ENCODE measurements around the gene PDAP1. TPM values are rescaled to one million over a fixed set of nuclear protein-coding genes. Genes with fewer than 3 reads are reported as not detected.

Gene PDAP1, protein sequence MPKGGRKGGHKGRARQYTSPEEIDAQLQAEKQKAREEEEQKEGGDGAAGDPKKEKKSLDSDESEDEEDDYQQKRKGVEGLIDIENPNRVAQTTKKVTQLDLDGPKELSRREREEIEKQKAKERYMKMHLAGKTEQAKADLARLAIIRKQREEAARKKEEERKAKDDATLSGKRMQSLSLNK
- polyA plus RNA-seq (2011; rRNA removed) (45.5 and 62.0 TPM in 2 replicates), polyA minus RNA-seq (2011; rRNA and poly(A)+ RNA removed) (13.5 and 17.3 TPM in 2 replicates)

DNA sequence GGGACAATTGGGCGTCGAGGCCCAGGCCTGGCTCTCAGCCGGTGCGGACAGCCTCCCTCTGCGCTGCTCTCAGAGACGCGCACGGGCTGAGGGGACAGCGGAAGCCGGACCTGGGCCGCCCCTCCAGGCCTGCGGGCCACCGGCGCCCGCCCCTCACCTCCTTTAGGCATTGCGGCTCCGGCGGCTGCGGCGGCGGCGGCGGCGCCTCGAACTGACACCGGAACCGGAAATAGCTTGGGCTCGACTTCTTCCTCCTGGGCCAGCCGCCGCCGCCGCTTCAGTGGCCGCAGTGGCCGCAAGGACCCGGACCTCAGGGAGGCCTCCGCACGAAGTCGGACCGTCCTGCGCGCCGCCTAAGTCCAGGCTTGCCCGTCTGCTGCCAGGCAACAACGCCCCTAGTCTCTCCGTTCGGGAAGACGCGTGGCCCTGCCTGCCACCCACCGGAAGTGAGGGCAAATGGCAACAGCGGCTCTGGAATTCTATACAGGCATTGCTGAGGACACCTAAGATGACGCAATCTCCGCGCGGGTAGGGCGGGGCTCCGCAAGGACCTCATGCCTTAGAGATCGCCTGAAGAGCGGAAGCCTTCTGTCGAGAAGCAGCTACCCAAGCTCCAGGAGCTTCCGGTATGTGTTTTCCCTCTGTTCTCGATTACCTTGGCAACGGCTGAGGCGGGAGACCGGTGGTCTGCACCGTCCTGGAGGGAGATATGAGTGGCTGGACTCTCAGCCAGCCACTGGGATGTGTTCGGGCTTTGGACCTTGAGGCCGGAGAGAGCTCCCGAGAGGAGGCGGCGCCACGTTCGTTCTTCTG is at the start of gene PDAP1, which contains the start of gene BUD31:
TSS of gene PDAP1 (minus strand) at position 219 of the 813 bp plus-strand sequence. CDS start at position 170, 49 bp downstream.
TSS of gene BUD31 (plus strand) at position 591 of the 813 bp plus-strand sequence. CDS start 2,124 bp downstream, outside the sequence.
- peaks cover 18% of the 10 kb centered on the region for H3K36me3 ChIP-seq (ENCODE audit: control insufficient read depth, insufficient read depth, low read length)

DNA sequence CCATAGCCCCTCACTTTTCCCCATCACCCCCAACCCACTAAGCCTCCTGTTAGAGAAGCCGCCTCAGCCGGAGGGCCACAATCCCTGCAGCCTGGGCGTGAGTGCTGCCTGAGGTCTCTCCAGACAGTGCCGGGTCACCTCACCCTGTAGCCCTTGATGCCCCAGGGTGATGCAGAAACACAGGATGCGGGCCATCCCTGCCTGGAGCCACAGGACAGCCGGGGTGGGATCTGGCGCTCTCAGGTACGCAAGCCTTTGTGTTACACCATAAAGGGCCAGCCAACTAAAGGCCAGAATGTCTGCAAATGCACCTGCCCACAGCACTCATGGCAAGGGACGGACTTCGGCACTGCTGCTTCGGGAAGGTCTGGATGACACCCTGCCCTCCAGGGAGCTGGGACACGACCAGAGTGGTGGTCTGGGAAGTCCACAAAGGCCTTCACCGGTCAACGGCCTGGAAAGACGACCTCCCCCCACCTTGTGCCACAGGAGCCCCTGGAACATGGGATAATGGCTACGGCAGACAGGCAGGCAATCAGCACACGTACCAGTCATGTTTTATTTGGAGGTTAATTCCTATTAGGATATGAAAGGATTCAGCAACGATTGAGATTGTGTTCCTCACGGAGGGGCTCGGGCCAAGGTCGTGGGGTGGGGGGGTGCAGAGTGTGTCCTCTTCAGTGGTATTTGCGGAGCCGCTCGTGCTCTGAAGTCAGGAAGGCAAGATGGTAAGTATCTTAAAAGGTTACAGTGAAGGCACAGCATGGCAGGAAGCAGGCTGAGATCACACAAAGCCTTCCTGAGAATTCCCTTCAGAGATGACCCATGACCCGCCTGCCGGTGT is 49.5 kb upstream of the PDAP1 start:
- TF ChIP-seq, protein P1, sequence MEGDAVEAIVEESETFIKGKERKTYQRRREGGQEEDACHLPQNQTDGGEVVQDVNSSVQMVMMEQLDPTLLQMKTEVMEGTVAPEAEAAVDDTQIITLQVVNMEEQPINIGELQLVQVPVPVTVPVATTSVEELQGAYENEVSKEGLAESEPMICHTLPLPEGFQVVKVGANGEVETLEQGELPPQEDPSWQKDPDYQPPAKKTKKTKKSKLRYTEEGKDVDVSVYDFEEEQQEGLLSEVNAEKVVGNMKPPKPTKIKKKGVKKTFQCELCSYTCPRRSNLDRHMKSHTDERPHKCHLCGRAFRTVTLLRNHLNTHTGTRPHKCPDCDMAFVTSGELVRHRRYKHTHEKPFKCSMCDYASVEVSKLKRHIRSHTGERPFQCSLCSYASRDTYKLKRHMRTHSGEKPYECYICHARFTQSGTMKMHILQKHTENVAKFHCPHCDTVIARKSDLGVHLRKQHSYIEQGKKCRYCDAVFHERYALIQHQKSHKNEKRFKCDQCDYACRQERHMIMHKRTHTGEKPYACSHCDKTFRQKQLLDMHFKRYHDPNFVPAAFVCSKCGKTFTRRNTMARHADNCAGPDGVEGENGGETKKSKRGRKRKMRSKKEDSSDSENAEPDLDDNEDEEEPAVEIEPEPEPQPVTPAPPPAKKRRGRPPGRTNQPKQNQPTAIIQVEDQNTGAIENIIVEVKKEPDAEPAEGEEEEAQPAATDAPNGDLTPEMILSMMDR (IDR thresholded peaks at IDR 0.05; ENCODE audit: insufficient read depth, low read depth, low read length) = no peak
- DNase-seq (ENCODE audit: low read depth) = no peak
- Histone ChIP-seq H3K4me3 (ENCODE audit: low read depth, low read length) (no peak overlapping the region), H3K27me3 (ENCODE audit: control insufficient read depth, insufficient read depth, low read length) (no peaks in the 10 kb centered on the region), H3K36me3 (ENCODE audit: control insufficient read depth, insufficient read depth, low read length) (peaks cover 35% of the 10 kb centered on the region)
- CTCF ChIA-PET = interaction anchor here (0.6 kb wide), 1 partner anchor 436 kb away, joined by 3 read pairs; no protein-coding TSS in a partner anchor
- POLR2A ChIA-PET = no interaction called here

More for the DNA sequence above, at the start of gene PDAP1, which contains the start of gene BUD31:
- TF ChIP-seq, protein P1 (IDR thresholded peaks at IDR 0.05; ENCODE audit: insufficient read depth, low read depth, low read length) = peak; percentile 14; the same call in 1 of the 2 replicates
- Histone ChIP-seq H3K4me3 (ENCODE audit: low read depth, low read length) (peak within 1 kb of the TSS; percentile 67), H3K27me3 (ENCODE audit: control insufficient read depth, insufficient read depth, low read length) (no peaks in the 10 kb centered on the region)
- CTCF ChIA-PET = interaction anchor here (0.5 to 1.4 kb wide), 7 partner anchors 10 to 676 kb away, joined by 3 to 6 read pairs (median 3); no protein-coding TSS in a partner anchor
- POLR2A ChIA-PET = interaction anchor here (0.6 to 1.0 kb wide), 3 partner anchors 30 to 692 kb away, joined by 3 read pairs; partner anchors contain the start of genes MCM7 and PTCD1
- DNase-seq (ENCODE audit: low read depth) = peak; percentile 70

DNA sequence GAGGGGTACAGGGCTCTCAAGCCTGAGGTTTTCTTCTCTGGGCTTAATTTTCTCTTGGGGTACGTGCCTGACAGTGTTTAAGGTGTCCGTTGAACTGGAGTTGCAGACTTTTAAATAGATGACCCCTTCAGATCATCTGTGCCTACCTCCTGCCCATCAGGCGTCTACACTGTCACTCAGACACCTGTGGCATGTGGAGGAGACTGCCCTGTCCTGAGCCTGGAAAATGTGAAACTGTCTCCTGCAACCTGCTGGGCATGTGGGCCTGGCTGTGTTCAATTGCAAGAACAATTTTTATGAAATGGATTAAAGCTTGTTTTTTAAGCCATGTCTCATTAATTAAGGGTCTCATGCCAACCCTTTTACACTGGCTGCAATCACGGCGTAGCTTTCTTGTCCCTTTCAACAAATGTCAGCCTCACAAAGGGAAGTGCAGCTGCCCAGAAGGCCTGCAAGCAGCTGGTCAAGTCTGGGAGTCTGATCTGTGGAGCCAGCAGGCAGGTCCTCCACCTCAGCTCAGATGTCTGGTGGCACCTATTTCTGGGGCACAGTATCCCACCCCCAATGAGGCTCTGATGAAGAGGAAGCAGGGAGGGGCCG is 48.8 kb upstream of the PDAP1 start:
- Histone ChIP-seq H3K36me3 (ENCODE audit: control insufficient read depth, insufficient read depth, low read length) (peaks cover 37% of the 10 kb centered on the region), H3K27me3 (ENCODE audit: control insufficient read depth, insufficient read depth, low read length) (no peaks in the 10 kb centered on the region), H3K4me3 (ENCODE audit: low read depth, low read length) (no peak overlapping the region)
- ChIA-PET POLR2A (no interaction called here), CTCF (interaction anchor here (0.6 kb wide), 1 partner anchor 436 kb away, joined by 3 read pairs; no protein-coding TSS in a partner anchor)
- TF ChIP-seq, protein P1 (IDR thresholded peaks at IDR 0.05; ENCODE audit: insufficient read depth, low read depth, low read length) = no peak
- no peak for DNase-seq (ENCODE audit: low read depth)

DNA sequence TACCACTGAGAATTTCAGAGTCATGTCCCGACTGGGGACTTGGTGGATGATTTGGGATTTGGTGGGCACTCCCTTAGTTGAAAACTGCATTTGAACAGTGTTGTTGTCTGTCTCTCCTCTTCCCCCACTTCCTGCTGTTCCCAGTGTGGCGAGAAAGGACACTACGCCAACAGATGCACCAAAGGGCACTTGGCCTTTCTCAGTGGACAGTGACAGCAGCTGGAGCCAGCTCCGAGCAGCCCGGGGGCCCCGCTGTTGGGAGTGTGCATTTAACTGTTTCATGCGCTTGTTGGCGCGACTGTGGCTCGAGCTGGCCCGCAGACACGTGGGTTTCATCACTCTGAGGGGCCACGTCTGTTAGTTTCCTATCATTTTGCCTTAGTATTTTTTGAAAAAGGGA is 47.9 kb upstream of the PDAP1 start:
- CTCF ChIA-PET = no interaction called here

More for the DNA sequence above, 47.9 kb upstream of the PDAP1 start:
- Histone ChIP-seq H3K4me3 (ENCODE audit: low read depth, low read length) (no peak overlapping the region), H3K36me3 (ENCODE audit: control insufficient read depth, insufficient read depth, low read length) (peaks cover 41% of the 10 kb centered on the region), H3K27me3 (ENCODE audit: control insufficient read depth, insufficient read depth, low read length) (no peaks in the 10 kb centered on the region)
- POLR2A ChIA-PET = no interaction called here
- TF ChIP-seq, protein P1 (IDR thresholded peaks at IDR 0.05; ENCODE audit: insufficient read depth, low read depth, low read length) = no peak
- DNase-seq (ENCODE audit: low read depth) = no peak
